Measurements from ENCODE around the gene PCSK7. TPM values are rescaled to one million over a fixed set of nuclear protein-coding genes. Genes with fewer than 3 reads are reported as not detected.

The PCSK7 gene
- total and polyA plus RNA-seq, 2 of the 4 experiments (the other 2 are of a cell fraction) = 35.8 to 54.3 TPM

DNA sequence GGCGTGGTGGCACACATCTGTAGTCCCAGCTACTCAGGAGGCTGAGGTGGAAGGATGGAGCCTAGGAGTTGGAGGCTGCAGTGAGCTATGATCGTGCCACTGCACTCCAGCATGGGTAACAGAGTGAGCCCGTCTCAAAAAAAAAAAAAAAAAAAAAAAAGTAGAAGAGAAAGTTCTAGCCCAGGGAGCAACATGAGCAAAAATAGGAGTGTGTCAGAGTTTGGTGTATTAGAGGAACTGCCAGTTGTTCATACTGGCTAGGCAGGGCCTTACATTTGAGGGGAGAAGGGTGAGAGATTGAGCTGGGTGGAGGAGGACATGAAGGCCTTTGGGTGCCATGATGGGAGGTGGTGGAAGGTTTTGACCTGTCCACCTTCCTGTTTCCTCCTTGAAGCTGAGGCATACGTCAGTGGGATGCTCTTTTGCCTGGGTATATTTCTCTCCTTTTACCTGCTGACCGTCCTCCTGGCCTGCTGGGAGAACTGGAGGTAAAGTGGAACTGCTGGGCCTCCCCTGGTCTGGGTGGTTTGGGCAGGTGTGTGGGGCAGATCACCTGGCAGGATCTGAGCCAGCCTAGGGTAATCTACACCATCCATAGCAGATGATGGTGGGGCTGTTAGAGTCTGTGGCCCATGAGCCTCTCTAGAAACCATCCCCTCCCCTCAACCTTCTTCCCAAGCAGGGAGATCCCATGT, 46.0 kb downstream of the PCSK7 start:
- H3K36me3 ChIP-seq (ENCODE audit: control insufficient read depth, insufficient read depth, low read length) = peaks cover 64% of the 10 kb centered on the region
- WGBS, 2 experiments (ENCODE audit: extremely low coverage in 2 of 2, insufficient read length in 1 of 2) = 92% methylated on average over 2 of the region's 5 CpGs; no CpG with 5 or more reads in 1 of the 2 experiments
- H3K56ac ChIP-seq (ENCODE audit: extremely low read depth, insufficient read depth, low read length) = no peak overlapping the region
- no peaks in the 10 kb centered on the region; the same call in 1 of the 2 replicates for H4K20me1 ChIP-seq (ENCODE audit: insufficient read depth, low read length)
- CTCF ChIA-PET = no interaction called here
- H2AFZ ChIP-seq (replicated peaks; ENCODE audit: low read length, poor library complexity) = no peak overlapping the region
- H4K91ac ChIP-seq (ENCODE audit: insufficient read depth, low read depth, low read length) = no peak overlapping the region
- H2AK9ac ChIP-seq (replicated peaks; ENCODE audit: low read depth, low read length, poor library complexity) = no peak overlapping the region
- H2BK5ac ChIP-seq (ENCODE audit: low read depth, low read length, poor library complexity, severe bottlenecking) = no peak overlapping the region
- no peak for DNase-seq
- no peak overlapping the region for H4K8ac ChIP-seq (ENCODE audit: low read depth in 2 of 2, low read length in 2 of 2)
- H2BK20ac ChIP-seq (ENCODE audit: low read depth, low read length) = no peak overlapping the region
- POLR2A ChIA-PET (ENCODE audit: unreplicated experiment) = no interaction called here
- no peak overlapping the region for H3K4me2 ChIP-seq (ENCODE audit: low read depth, low read length)
- no peak for ATAC-seq (ENCODE audit: low read depth)
- H3K79me1 ChIP-seq (ENCODE audit: low read depth in 1 of 2, low read length in 2 of 2) = peaks cover 5 to 8% of the 10 kb centered on the region in 2 experiments; a peak in 3 of 4 replicates
- in situ Hi-C loops (cut with MboI; ENCODE audit: low sequenced_read_pairs) (no loop called here), dilution Hi-C loops (cut with HindIII; ENCODE audit: low sequenced_read_pairs, unreplicated experiment) (no loop called here), intact Hi-C loops (cut with micrococcal nuclease) (no loop called here)
- no peak overlapping the region for H3K23ac ChIP-seq (ENCODE audit: low read depth, low read length)
- no peak overlapping the region for H3K14ac ChIP-seq (replicated peaks; ENCODE audit: low read depth, low read length)
- H2BK120ac ChIP-seq (ENCODE audit: low read depth, low read length) = no peak overlapping the region
- peaks cover 3% of the 10 kb centered on the region for H3K9me1 ChIP-seq (ENCODE audit: insufficient read depth, low read length)
- no peak overlapping the region for H3K27ac ChIP-seq (ENCODE audit: insufficient read depth, low read length)
- H4K5ac ChIP-seq (ENCODE audit: low read depth, low read length) = no peak overlapping the region
- no peak overlapping the region for H2AK5ac ChIP-seq (ENCODE audit: low read depth, low read length)
- H3K18ac ChIP-seq (ENCODE audit: low read depth, low read length) = no peak overlapping the region
- H3K4me1 ChIP-seq (ENCODE audit: control insufficient read depth, insufficient read depth, low read length) = peaks cover 3% of the 10 kb centered on the region
- TF ChIP-seq CEBPB (IDR thresholded peaks at IDR 0.05; ENCODE audit: low read depth, low read length) = no peak
- no peak for TF ChIP-seq FOS (IDR thresholded peaks at IDR 0.05; ENCODE audit: low read depth, low read length)
- TF ChIP-seq, protein P1, sequence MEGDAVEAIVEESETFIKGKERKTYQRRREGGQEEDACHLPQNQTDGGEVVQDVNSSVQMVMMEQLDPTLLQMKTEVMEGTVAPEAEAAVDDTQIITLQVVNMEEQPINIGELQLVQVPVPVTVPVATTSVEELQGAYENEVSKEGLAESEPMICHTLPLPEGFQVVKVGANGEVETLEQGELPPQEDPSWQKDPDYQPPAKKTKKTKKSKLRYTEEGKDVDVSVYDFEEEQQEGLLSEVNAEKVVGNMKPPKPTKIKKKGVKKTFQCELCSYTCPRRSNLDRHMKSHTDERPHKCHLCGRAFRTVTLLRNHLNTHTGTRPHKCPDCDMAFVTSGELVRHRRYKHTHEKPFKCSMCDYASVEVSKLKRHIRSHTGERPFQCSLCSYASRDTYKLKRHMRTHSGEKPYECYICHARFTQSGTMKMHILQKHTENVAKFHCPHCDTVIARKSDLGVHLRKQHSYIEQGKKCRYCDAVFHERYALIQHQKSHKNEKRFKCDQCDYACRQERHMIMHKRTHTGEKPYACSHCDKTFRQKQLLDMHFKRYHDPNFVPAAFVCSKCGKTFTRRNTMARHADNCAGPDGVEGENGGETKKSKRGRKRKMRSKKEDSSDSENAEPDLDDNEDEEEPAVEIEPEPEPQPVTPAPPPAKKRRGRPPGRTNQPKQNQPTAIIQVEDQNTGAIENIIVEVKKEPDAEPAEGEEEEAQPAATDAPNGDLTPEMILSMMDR (conservative IDR thresholded peaks at IDR 0.05; ENCODE audit: low read depth, low read length) = no peak
- TF ChIP-seq, protein P2, sequence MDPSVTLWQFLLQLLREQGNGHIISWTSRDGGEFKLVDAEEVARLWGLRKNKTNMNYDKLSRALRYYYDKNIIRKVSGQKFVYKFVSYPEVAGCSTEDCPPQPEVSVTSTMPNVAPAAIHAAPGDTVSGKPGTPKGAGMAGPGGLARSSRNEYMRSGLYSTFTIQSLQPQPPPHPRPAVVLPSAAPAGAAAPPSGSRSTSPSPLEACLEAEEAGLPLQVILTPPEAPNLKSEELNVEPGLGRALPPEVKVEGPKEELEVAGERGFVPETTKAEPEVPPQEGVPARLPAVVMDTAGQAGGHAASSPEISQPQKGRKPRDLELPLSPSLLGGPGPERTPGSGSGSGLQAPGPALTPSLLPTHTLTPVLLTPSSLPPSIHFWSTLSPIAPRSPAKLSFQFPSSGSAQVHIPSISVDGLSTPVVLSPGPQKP (IDR thresholded peaks at IDR 0.05; ENCODE audit: borderline replicate concordance, low read depth, low read length) = no peak
- no peak for TF ChIP-seq MXI1 (IDR thresholded peaks at IDR 0.05; ENCODE audit: borderline replicate concordance, low read depth, low read length)
- TF ChIP-seq NFE2L2 (IDR thresholded peaks at IDR 0.05; ENCODE audit: low read depth, low read length) = no peak
- no peak for TF ChIP-seq MAZ (IDR thresholded peaks at IDR 0.05; ENCODE audit: borderline replicate concordance, low read depth, low read length)
- TF ChIP-seq RFX5 (IDR thresholded peaks at IDR 0.05; ENCODE audit: low read depth, low read length) = no peak
- no peak for TF ChIP-seq CHD1 (IDR thresholded peaks at IDR 0.05; ENCODE audit: low read depth, low read length)
- no peak for TF ChIP-seq SMC3 (IDR thresholded peaks at IDR 0.05; ENCODE audit: low read depth, low read length)
- TF ChIP-seq BHLHE40 (IDR thresholded peaks at IDR 0.05; ENCODE audit: low read depth, low read length) = no peak
- no peak for TF ChIP-seq RCOR1 (IDR thresholded peaks at IDR 0.05; ENCODE audit: insufficient replicate concordance, low read length)
- TF ChIP-seq, protein P3, sequence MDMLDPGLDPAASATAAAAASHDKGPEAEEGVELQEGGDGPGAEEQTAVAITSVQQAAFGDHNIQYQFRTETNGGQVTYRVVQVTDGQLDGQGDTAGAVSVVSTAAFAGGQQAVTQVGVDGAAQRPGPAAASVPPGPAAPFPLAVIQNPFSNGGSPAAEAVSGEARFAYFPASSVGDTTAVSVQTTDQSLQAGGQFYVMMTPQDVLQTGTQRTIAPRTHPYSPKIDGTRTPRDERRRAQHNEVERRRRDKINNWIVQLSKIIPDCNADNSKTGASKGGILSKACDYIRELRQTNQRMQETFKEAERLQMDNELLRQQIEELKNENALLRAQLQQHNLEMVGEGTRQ (IDR thresholded peaks at IDR 0.05; ENCODE audit: low read depth, low read length) = no peak
- no peak for TF ChIP-seq POLR2A (IDR thresholded peaks at IDR 0.05; ENCODE audit: low read depth, low read length)
- no peak for TF ChIP-seq MAFK (IDR thresholded peaks at IDR 0.05; ENCODE audit: low read depth, low read length)
- no peak for TF ChIP-seq RAD21 (IDR thresholded peaks at IDR 0.05; ENCODE audit: low read length)
- H3K9ac ChIP-seq (ENCODE audit: low read depth, low read length) = no peak overlapping the region
- H3K4me3 ChIP-seq (ENCODE audit: insufficient read depth, low read depth, low read length) = no peak overlapping the region
- H3K9me3 ChIP-seq (ENCODE audit: control insufficient read depth, insufficient read depth, low read length) = no peaks in the 10 kb centered on the region
- no peak overlapping the region for H2BK15ac ChIP-seq (ENCODE audit: low read depth, low read length)
- no TSS peak for BruUV-seq (replicated peaks)
- H3K27me3 ChIP-seq (ENCODE audit: control insufficient read depth, insufficient read depth, low read length) = no peaks in the 10 kb centered on the region
- no peak overlapping the region for H3K4ac ChIP-seq (ENCODE audit: low read depth, low read length)
